Mononuclear cell (primary cell): ENCODE data around the gene CTNND2. TPM values are rescaled to one million over a fixed set of nuclear protein-coding genes. Genes with fewer than 3 reads are reported as not detected.
"Not testable (repeated sequence)": the region's sequence is repeated elsewhere in the genome, so short reads cannot be mapped to it uniquely, and the experiment has no call there.

Source experiments
- H3K27me3 ChIP-seq: 2 replicates; pipeline ENCODE4 v1.6.0; 2011; ENCODE audit warnings: low read length, control low read depth; ENCODE audit not compliant: insufficient read depth
- H3K4me1 ChIP-seq: 2 replicates; pipeline ENCODE4 v1.5.1; 2011; ENCODE audit warnings: mild to moderate bottlenecking, low read length, control low read depth; ENCODE audit not compliant: insufficient read depth
- H3K4me3 ChIP-seq: 2 replicates; pipeline ENCODE4 v1.5.1; 2011; ENCODE audit warnings: mild to moderate bottlenecking, low read length, moderate library complexity
- H3K9me3 ChIP-seq: 2 replicates; pipeline ENCODE4 v1.5.1; 2011; ENCODE audit warnings: low read depth, mild to moderate bottlenecking, control low read depth, low read length
- total RNA-seq: library from RNA; depleted of rRNA; stranded (reverse); fragments of >200 nt; gene quantifications from one replicate; pipeline ENCODE4 v1.2.3, GENCODE V29; 2012

Gene CTNND2
- total RNA-seq, 1 donor = not detected

GRCh38 chr5:11620172-11620571 is 284.1 kb downstream of the CTNND2 start:
- H3K4me1 ChIP-seq = no peaks in the 10 kb centered on the region
- H3K27me3 ChIP-seq = no peaks in the 10 kb centered on the region

GRCh38 chr5:11619339-11620024 is 284.8 kb downstream of the CTNND2 start:
- Histone ChIP-seq H3K4me3 (no peak overlapping the region), H3K9me3 (no peaks in the 10 kb centered on the region), H3K4me1 (no peaks in the 10 kb centered on the region), H3K27me3 (no peaks in the 10 kb centered on the region)

More at GRCh38 chr5:11620172-11620571, 284.1 kb downstream of the CTNND2 start:
- Histone ChIP-seq H3K9me3 (no peaks in the 10 kb centered on the region), H3K4me3 (no peak overlapping the region)

- H3K4me1 ChIP-seq = no peaks in the 10 kb centered on the region
- H3K4me3 ChIP-seq = no peak overlapping the region
- no peaks in the 10 kb centered on the region for H3K9me3 ChIP-seq
- H3K27me3 ChIP-seq = no peaks in the 10 kb centered on the region
Measured at GRCh38 chr5:11617080-11617479, 287.2 kb downstream of the CTNND2 start.

DNA sequence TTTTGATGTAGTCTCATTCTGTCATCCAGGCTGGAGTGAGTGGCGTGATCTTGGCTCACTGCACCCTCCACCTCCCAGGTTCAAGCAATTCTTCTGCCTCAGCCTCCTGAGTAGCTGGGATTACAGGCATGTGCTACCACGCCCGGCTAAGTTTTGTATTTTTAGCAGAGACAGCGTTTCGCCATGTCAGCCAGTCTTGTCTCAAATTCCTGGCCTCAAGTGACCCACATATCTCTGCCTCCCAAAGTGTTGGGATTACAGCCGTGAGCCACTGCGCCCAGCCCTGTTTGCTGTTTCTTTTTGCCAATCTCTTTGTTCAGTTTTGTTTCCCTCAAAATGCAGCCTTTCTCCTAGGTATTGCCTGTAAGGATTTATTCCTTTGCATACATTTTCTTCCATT is 287.6 kb downstream of the CTNND2 start:
- not testable (repeated sequence) for H3K4me3 ChIP-seq

GRCh38 chr5:11611011-11611410 is 293.2 kb downstream of the CTNND2 start:
- Histone ChIP-seq H3K4me3 (no peak overlapping the region), H3K4me1 (no peaks in the 10 kb centered on the region), H3K27me3 (no peaks in the 10 kb centered on the region), H3K9me3 (no peaks in the 10 kb centered on the region)

More for the DNA sequence above, 287.6 kb downstream of the CTNND2 start:
- not testable (repeated sequence) for H3K27me3 ChIP-seq, H3K9me3 ChIP-seq, H3K4me1 ChIP-seq

- Histone ChIP-seq H3K9me3 (no peaks in the 10 kb centered on the region), H3K27me3 (no peaks in the 10 kb centered on the region), H3K4me3 (no peak overlapping the region), H3K4me1 (no peaks in the 10 kb centered on the region)
Measured at GRCh38 chr5:11609570-11610303, 294.5 kb downstream of the CTNND2 start.

DNA sequence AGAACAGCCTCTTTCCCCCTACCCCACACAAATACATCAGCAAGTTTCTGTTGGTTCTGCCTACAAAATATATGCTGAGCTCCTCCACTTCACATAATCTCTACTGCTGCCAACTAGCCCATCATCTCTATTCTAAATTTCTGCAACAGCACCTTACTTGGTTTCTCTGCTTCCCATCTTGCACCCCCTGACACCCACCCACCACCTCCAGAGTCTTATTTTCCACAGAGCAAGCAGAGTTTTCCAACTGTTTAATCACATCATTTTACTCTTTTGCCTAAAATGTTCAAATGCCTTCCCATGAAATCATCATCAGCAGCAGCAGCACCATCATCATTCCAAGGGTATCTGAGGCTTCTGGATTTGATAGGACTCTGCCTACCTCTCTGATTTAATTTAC is 295.7 kb downstream of the CTNND2 start:
- Histone ChIP-seq H3K27me3 (no peaks in the 10 kb centered on the region), H3K4me1 (no peaks in the 10 kb centered on the region), H3K4me3 (no peak overlapping the region), H3K9me3 (no peaks in the 10 kb centered on the region)

GRCh38 chr5:11607944-11608483 is 296.2 kb downstream of the CTNND2 start:
- no peaks in the 10 kb centered on the region for H3K9me3 ChIP-seq
- H3K27me3 ChIP-seq = no peaks in the 10 kb centered on the region
- H3K4me3 ChIP-seq = no peak overlapping the region
- H3K4me1 ChIP-seq = no peaks in the 10 kb centered on the region

GRCh38 chr5:11602298-11602697 is 301.9 kb downstream of the CTNND2 start:
- Histone ChIP-seq H3K27me3 (no peaks in the 10 kb centered on the region), H3K4me3 (no peak overlapping the region), H3K9me3 (no peaks in the 10 kb centered on the region), H3K4me1 (no peaks in the 10 kb centered on the region)

- Histone ChIP-seq H3K27me3 (no peaks in the 10 kb centered on the region), H3K4me1 (no peaks in the 10 kb centered on the region), H3K4me3 (no peak overlapping the region), H3K9me3 (no peaks in the 10 kb centered on the region)
Measured at GRCh38 chr5:11599499-11599898, 304.7 kb downstream of the CTNND2 start.

DNA sequence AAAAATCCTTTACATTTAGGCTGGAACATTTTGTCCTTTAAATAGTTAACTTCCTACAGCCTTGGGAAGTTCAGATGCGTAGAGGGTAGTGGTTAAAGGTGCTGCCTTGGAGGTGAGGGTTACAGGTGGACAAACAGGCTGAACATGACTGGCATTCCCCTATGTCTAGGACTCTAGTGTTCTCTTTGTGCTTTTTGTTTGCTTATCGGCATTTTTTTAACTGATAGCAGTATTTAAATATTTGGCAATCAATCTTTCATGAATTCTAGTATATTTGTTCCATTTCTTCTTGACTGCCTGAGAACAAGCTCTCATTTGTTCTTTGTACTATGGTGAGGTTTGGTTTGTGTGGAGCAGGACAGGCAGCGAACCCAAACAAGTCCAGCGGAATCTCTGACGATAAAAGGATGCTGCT is 307.6 kb downstream of the CTNND2 start:
- Histone ChIP-seq H3K4me3 (no peak overlapping the region), H3K4me1 (no peaks in the 10 kb centered on the region), H3K9me3 (no peaks in the 10 kb centered on the region), H3K27me3 (no peaks in the 10 kb centered on the region)

DNA sequence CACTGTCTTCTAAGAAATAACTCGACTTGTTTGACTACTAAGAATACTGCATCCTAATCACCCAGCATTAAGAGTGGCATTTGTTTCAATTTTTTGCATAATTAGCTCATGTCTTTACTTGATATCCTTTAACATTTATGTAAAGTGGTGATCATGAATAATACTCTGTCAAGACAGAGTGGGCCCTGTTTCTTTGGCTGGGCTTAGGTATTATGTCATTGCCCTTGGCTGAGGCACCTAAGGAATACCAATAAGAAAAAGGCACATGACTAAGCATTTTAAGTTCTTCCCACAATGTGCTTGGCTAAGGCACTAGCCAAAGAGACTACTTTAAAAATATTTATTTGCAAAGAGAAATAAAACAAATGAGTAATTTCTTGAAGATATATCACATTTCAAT is 308.1 kb downstream of the CTNND2 start:
- Histone ChIP-seq H3K4me3 (no peak overlapping the region), H3K9me3 (no peaks in the 10 kb centered on the region), H3K27me3 (no peaks in the 10 kb centered on the region), H3K4me1 (no peaks in the 10 kb centered on the region)

DNA sequence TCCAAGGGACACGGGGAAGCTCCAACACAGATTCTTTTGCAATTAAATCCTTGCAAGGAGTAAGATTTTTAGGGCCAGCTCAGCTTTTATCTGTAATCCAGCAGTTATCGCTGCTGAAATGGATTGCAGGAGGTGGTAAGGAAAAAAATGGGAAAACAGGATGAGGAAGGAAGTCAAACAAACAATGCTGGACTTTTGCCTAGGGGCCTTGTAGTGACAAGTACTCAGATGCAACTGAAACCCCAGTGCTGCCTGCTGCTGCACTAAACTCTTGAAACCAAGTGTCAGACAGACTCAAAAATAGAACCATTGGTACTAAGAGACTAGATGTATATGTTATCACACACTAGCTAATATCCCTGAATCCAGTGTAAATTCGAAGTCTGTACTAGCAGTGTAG is 309.2 kb downstream of the CTNND2 start:
- Histone ChIP-seq H3K4me1 (no peaks in the 10 kb centered on the region), H3K9me3 (no peaks in the 10 kb centered on the region), H3K27me3 (no peaks in the 10 kb centered on the region), H3K4me3 (no peak overlapping the region)

GRCh38 chr5:11594021-11594420 is 310.2 kb downstream of the CTNND2 start:
- H3K4me3 ChIP-seq = no peak overlapping the region
- no peaks in the 10 kb centered on the region for H3K4me1 ChIP-seq
- H3K27me3 ChIP-seq = no peaks in the 10 kb centered on the region
- no peaks in the 10 kb centered on the region for H3K9me3 ChIP-seq

DNA sequence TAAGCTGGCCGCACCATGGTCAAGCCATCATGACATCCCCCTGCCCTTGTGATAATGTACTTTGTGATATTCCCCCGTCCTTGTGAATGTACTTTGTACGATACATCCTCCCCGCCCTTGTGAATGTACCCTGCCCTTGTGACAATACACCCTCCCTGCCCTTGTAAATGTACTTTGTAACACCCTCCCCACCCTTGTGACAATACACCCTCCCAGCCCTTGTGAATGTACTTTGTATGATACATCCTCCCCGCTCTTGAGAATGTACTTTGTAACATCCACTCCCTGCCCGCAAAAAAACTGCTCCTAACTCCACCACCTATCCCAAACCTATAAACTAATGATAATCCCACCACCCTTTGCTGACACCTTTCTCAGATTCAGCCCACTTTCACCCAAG is 313.8 kb downstream of the CTNND2 start:
- no peaks in the 10 kb centered on the region for H3K4me1 ChIP-seq
- H3K4me3 ChIP-seq = no peak overlapping the region
- no peaks in the 10 kb centered on the region for H3K9me3 ChIP-seq
- no peaks in the 10 kb centered on the region for H3K27me3 ChIP-seq
